Adrenal gland (tissue), 12 donors: ENCODE results near the gene C13orf42. TPM values are rescaled to one million over a fixed set of nuclear protein-coding genes. Genes with fewer than 3 reads are reported as not detected.

Source experiments
- DNase-seq, 7 donors: peaks; one replicate each; pipeline ENCODE4 v3.0.0-alpha.2; 2019 to 2020
- H3K27ac ChIP-seq, 5 donors: fragments of 200-600 bp; sonication (generic) in 4 of 5; 1 replicate in 3 of 5; 2 replicates in 2 of 5; pipeline versions ENCODE4 v1.5.1 to v1.8.0; 2016 to 2020; ENCODE audit warnings: mild to moderate bottlenecking in 1 of 5
- H3K27me3 ChIP-seq: fragments of 200-600 bp; 2 replicates; pipeline ENCODE4 v1.8.0; 2021
- H3K36me3 ChIP-seq, 2 donors: fragments of 200-600 bp; replicated peaks in 1 of 2; 1 replicate in 1 of 2; 2 replicates in 1 of 2; pipeline versions ENCODE4 v1.5.1 to v1.8.0; 2018 to 2022
- H3K4me1 ChIP-seq, 2 donors: fragments of 200-600 bp; replicated peaks in 1 of 2; 1 replicate in 1 of 2; 2 replicates in 1 of 2; pipeline versions ENCODE4 v1.5.1 to v1.8.0; 2018 to 2021
- H3K4me3 ChIP-seq, 4 donors: fragments of 200-600 bp; sonication (generic) in 3 of 4; one replicate each; pipeline ENCODE4 v1.5.1; 2016 to 2018
- H3K9me3 ChIP-seq, 3 donors: fragments of 200-600 bp; sonication (generic) in 1 of 3; replicated peaks in 1 of 3; 1 replicate in 2 of 3; 2 replicates in 1 of 3; pipeline versions ENCODE4 v1.5.1 to v1.8.0; 2016 to 2021
- POLR2A ChIP-seq, 2 donors: fragments of 450-650 bp; IDR thresholded peaks; one replicate each; pipeline ENCODE4 v1.6.1; 2017; ENCODE audit warnings: antibody characterized with exemption in 2 of 2, mild to moderate bottlenecking in 2 of 2, moderate library complexity in 1 of 2
- WGBS, 4 donors: extraction: QIAGEN DNeasy Blood & Tissue Kit in 2 of 4; methylation state at CpG; one replicate each; pipeline versions ENCODE4 v1.1.5 to v1.1.7; 2013 to 2017; 5-methylcytosine and 5-hydroxymethylcytosine counted together
- intact Hi-C, 2 donors: fragments of 100-400 bp; cut with DNase I; formaldehyde crosslinking; loops; one replicate each; pipeline versions ENCODE4 v1.14.1 to v1.15.0; 2022 to 2023
- polyA plus RNA-seq, 3 donors: library from polyadenylated mRNA; stranded (reverse); fragments of 200-250 nt in 2 of 3; fragments of 350-450 nt in 1 of 3; fragmentation: Illumina TruSeq in 1 of 3; extraction: RNeasy Lipid Tissue Mini Kit (QIAGEN cat#74804) in 1 of 3; gene quantifications; one replicate each; pipeline ENCODE4 v1.2.3, GENCODE V29; 2013 to 2014
- total RNA-seq, 9 donors: library from RNA; depleted of rRNA in 4 of 9; stranded (reverse); fragments of >200 nt in 4 of 9; fragments of 120-200 nt in 1 of 9; fragmentation: NEBNext Ultra II Directional in 1 of 9; extraction: Animal tissue kit (Norgen Biotek cat#: 25700) in 1 of 9; gene quantifications; one replicate each; pipeline versions ENCODE4 v1.1.0 to v1.2.4, GENCODE V29; 2013 to 2023
- TF ChIP-seq, protein P1 (sequence below), 6 experiments: fragments of 450-650 bp in 4 of 6; fragments of 200-600 bp in 2 of 6; sonication (generic) in 1 of 6; IDR thresholded peaks; 1 replicate in 5 of 6; 2 replicates in 1 of 6; pipeline versions ENCODE4 v1.5.1 to v1.8.0; 2016 to 2021; ENCODE audit warnings: antibody characterized with exemption in 6 of 6, mild to moderate bottlenecking in 2 of 6, moderate library complexity in 1 of 6
- donor health status: healthy with polysubstance abuse.
- donor health status: Bipolar disorder and iron deficiency.
- donor health status: DM: yes; HTN: yes; CAD: no.
- donor health status: DM: no; HTN: no; CAD: no.
- donor health status: DM: no; HTN: no; CAD: no.
- donor health status: DM: yes; HTN: yes; CAD: no.

Gene C13orf42
- total and polyA plus RNA-seq, 12 donors: not detected

DNA sequence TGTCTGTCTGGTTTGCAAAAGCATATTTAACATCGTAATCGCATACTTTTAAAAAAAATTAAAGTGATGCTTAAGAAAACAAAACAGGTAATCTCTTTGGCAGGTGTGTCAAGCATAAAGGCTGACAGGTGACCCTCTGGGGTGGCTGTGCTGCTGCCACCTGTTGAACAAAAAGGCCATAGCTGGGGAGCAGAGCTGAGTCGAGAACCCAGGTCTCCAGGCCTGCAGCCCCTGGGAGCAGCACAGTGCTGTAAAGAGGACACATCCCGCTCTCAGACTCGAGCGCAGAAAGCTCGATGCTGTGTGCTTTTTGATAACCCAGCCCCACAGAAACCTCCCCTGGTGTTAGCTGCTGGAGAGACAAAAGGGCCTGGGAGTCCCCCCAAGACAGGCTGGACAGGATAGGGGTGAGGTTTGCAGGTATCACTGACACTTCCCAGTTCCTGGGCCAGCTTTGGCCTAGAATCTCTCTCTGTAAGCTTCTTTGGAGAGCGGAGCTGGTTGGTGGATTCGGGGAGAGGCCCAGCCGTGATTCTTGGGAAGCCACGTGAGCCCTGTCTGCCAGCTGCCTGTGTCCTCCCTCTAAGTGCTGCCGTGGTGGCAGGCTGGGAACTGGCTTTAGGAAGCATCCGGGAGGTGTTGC is 66.9 kb downstream of the C13orf42 start:
- TF ChIP-seq, protein P1, sequence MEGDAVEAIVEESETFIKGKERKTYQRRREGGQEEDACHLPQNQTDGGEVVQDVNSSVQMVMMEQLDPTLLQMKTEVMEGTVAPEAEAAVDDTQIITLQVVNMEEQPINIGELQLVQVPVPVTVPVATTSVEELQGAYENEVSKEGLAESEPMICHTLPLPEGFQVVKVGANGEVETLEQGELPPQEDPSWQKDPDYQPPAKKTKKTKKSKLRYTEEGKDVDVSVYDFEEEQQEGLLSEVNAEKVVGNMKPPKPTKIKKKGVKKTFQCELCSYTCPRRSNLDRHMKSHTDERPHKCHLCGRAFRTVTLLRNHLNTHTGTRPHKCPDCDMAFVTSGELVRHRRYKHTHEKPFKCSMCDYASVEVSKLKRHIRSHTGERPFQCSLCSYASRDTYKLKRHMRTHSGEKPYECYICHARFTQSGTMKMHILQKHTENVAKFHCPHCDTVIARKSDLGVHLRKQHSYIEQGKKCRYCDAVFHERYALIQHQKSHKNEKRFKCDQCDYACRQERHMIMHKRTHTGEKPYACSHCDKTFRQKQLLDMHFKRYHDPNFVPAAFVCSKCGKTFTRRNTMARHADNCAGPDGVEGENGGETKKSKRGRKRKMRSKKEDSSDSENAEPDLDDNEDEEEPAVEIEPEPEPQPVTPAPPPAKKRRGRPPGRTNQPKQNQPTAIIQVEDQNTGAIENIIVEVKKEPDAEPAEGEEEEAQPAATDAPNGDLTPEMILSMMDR (IDR thresholded peaks at IDR 0.05): no peak
- no peaks in the 10 kb centered on the region for H3K9me3 ChIP-seq
- H3K27ac ChIP-seq: no peak overlapping the region
- no peak overlapping the region for H3K4me3 ChIP-seq
- H3K4me1 ChIP-seq: no peaks in the 10 kb centered on the region
- intact Hi-C loops: no loop called here
- no peak for DNase-seq
- H3K36me3 ChIP-seq: no peaks in the 10 kb centered on the region
- 88 to 96% (median 92%) methylated on average over 5 to 13 of the region's 13 CpGs for WGBS, 4 donors
- no peaks in the 10 kb centered on the region for H3K27me3 ChIP-seq

GRCh38 chr13:51043310-51043709 is 67.8 kb downstream of the C13orf42 start:
- H3K4me3 ChIP-seq: no peak overlapping the region
- no peaks in the 10 kb centered on the region for H3K27me3 ChIP-seq
- intact Hi-C loops: no loop called here
- 55 to 75% (median 67%) methylated on average over 5 of the region's 5 CpGs for WGBS, 4 donors
- no peaks in the 10 kb centered on the region for H3K9me3 ChIP-seq
- no peaks in the 10 kb centered on the region for H3K36me3 ChIP-seq
- no peaks in the 10 kb centered on the region for H3K4me1 ChIP-seq
- H3K27ac ChIP-seq: no peak overlapping the region
- no peak for DNase-seq
- TF ChIP-seq POLR2A (IDR thresholded peaks at IDR 0.05): no peak
- TF ChIP-seq, protein P1 (IDR thresholded peaks at IDR 0.05): no peak

DNA sequence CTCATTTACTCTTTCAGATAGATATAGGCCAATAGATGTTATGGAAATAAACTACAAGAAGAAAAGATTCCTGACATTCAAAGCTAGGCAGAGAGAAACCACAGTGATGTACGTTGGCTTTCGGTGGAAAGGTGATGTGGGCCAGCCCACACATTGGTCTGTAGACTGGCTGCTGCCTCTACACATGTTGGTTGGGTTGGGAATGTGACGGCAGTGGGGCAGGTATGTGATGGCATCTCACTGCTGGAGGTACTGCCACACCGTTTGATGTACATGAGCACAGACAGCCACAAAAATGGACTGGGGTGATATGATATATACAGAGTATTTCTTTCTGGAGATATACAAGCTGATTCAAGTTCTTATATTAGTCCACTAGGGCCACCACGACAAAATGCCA is 69.4 kb downstream of the C13orf42 start:
- no peaks in the 10 kb centered on the region for H3K27me3 ChIP-seq
- intact Hi-C loops: no loop called here
- no peak overlapping the region for H3K27ac ChIP-seq
- H3K4me3 ChIP-seq: no peak overlapping the region
- H3K36me3 ChIP-seq: no peaks in the 10 kb centered on the region
- TF ChIP-seq POLR2A (IDR thresholded peaks at IDR 0.05): no peak
- TF ChIP-seq, protein P1 (IDR thresholded peaks at IDR 0.05): no peak
- no peaks in the 10 kb centered on the region for H3K4me1 ChIP-seq
- no peaks in the 10 kb centered on the region for H3K9me3 ChIP-seq
- DNase-seq: no peak
- WGBS, 4 donors: 69 to 86% (median 73%) methylated on average over 5 of the region's 5 CpGs

- 85 to 95% (median 92%) methylated on average over 4 of the region's 4 CpGs for WGBS, 4 donors
- H3K27me3 ChIP-seq: no peaks in the 10 kb centered on the region
- no peaks in the 10 kb centered on the region for H3K9me3 ChIP-seq
- no peak overlapping the region for H3K4me3 ChIP-seq
- TF ChIP-seq, protein P1 (IDR thresholded peaks at IDR 0.05): no peak
- TF ChIP-seq POLR2A (IDR thresholded peaks at IDR 0.05): no peak
- intact Hi-C loops: no loop called here
- no peaks in the 10 kb centered on the region for H3K4me1 ChIP-seq
- H3K27ac ChIP-seq: no peak overlapping the region
- no peak for DNase-seq
- no peaks in the 10 kb centered on the region for H3K36me3 ChIP-seq
Measured at GRCh38 chr13:51041126-51041525, 69.9 kb downstream of the C13orf42 start.
